Keratinocyte (primary cell): ENCODE measurements around the gene FAM221B. TPM values are rescaled to one million over a fixed set of nuclear protein-coding genes. Genes with fewer than 3 reads are reported as not detected.

Experiments
- DNase-seq: peaks from one replicate; pipeline ENCODE4 v3.0.0-alpha.2; 2011; ENCODE audit warnings: low read depth, missing footprints, low spot score
- FAIRE-seq: peaks from 2 replicates; lab custom pipeline; 2011; peaks lifted over from hg19 to GRCh38; lab: Jason Lieb, UNC
- H2AFZ ChIP-seq: 2 replicates; pipeline ENCODE4 v1.6.0; 2012; ENCODE audit warnings: low read length, control low read depth, inconsistent platforms; ENCODE audit not compliant: control insufficient read depth
- H3K27ac ChIP-seq: 2 replicates; pipeline ENCODE4 v1.5.1; 2011; ENCODE audit warnings: low read length; ENCODE audit not compliant: control insufficient read depth, insufficient read depth
- H3K27me3 ChIP-seq: 3 replicates; pipeline ENCODE4 v1.6.0; 2011; ENCODE audit warnings: low read length; ENCODE audit not compliant: control insufficient read depth, insufficient read depth; ENCODE audit errors: extremely low read depth
- H3K36me3 ChIP-seq, 2 experiments: 2 replicates in 1 of 2; 3 replicates in 1 of 2; pipeline ENCODE4 v1.5.1; 2011; ENCODE audit warnings: low read length in 2 of 2, mild to moderate bottlenecking in 1 of 2; ENCODE audit not compliant: control insufficient read depth in 2 of 2, insufficient read depth in 2 of 2; ENCODE audit errors: extremely low read depth in 1 of 2
- H3K4me1 ChIP-seq: 3 replicates; pipeline ENCODE4 v1.5.1; 2011; ENCODE audit warnings: low read length; ENCODE audit not compliant: control insufficient read depth, insufficient read depth; ENCODE audit errors: extremely low read depth
- H3K4me2 ChIP-seq: 3 replicates; pipeline ENCODE4 v1.6.0; 2011; ENCODE audit warnings: low read depth, low read length; ENCODE audit not compliant: control insufficient read depth, insufficient read depth; ENCODE audit errors: extremely low read depth
- H3K4me3 ChIP-seq, 3 experiments: fragments of 200-600 bp in 1 of 3; sonication (generic) in 1 of 3; 2 replicates in 2 of 3; 3 replicates in 1 of 3; pipeline ENCODE4 v1.5.1; 2011 to 2016; ENCODE audit warnings: low read length in 3 of 3, mild to moderate bottlenecking in 3 of 3, control low read depth in 2 of 3, inconsistent platforms in 1 of 3, low read depth in 1 of 3, mixed read lengths in 1 of 3, mixed run types in 1 of 3, moderate library complexity in 1 of 3; ENCODE audit not compliant: control insufficient read depth in 2 of 3, insufficient read depth in 2 of 3; ENCODE audit errors: extremely low read depth in 1 of 3
- H3K79me2 ChIP-seq: 2 replicates; pipeline ENCODE4 v1.6.0; 2012; ENCODE audit warnings: low read length; ENCODE audit not compliant: control insufficient read depth, insufficient read depth
- H3K9ac ChIP-seq: 3 replicates; pipeline ENCODE4 v1.6.0; 2011; ENCODE audit warnings: low read length; ENCODE audit not compliant: control insufficient read depth, insufficient read depth; ENCODE audit errors: extremely low read depth
- H3K9me1 ChIP-seq: 3 replicates; pipeline ENCODE4 v1.6.0; 2011; ENCODE audit warnings: low read length; ENCODE audit not compliant: control insufficient read depth, insufficient read depth; ENCODE audit errors: extremely low read depth
- H3K9me3 ChIP-seq: 2 replicates; pipeline ENCODE4 v1.5.1; 2012; ENCODE audit warnings: low read depth, low read length; ENCODE audit not compliant: control insufficient read depth
- H4K20me1 ChIP-seq: 3 replicates; pipeline ENCODE4 v1.6.0; 2011; ENCODE audit warnings: low read length; ENCODE audit not compliant: control insufficient read depth, insufficient read depth; ENCODE audit errors: extremely low read depth
- EZH2 ChIP-seq: IDR thresholded peaks from one replicate; pipeline ENCODE4 v1.6.1; 2012; ENCODE audit warnings: inconsistent platforms, mild to moderate bottlenecking, low read length, moderate library complexity
- dilution Hi-C: fragments of 300-500 bp; cut with MboI; formaldehyde crosslinking; loops from one replicate; pipeline ENCODE4 v1.7.0; 2020; ENCODE audit warnings: low sequenced_read_pairs; ENCODE audit not compliant: extremely low pct_ligation_motif_present
- polyA plus RNA-seq, 5 experiments: library from polyadenylated mRNA; depleted of rRNA in 3 of 5; stranded (reverse) in 3 of 5; stranded (forward) in 1 of 5; unstranded in 1 of 5; fragments of >200 nt; gene quantifications; 1 replicate in 1 of 5; 2 replicates in 3 of 5; 3 replicates in 1 of 5; pipeline versions ENCODE4 v1.2.1 to v1.2.3, GENCODE V29; 2011 to 2012; ENCODE audit warnings: missing spikeins in 2 of 5, low read depth in 1 of 5, low replicate concordance in 1 of 5
- TF ChIP-seq, protein P1 (sequence below), 3 experiments: IDR thresholded peaks in 1 of 3; conservative IDR thresholded peaks in 1 of 3; optimal IDR thresholded peaks in 1 of 3; 2 replicates in 2 of 3; 3 replicates in 1 of 3; pipeline versions ENCODE3 to v1.5.1; 2011; ENCODE audit warnings: low read length in 3 of 3, mild to moderate bottlenecking in 3 of 3, moderate library complexity in 2 of 3, control low read depth in 1 of 3, inconsistent platforms in 1 of 3; ENCODE audit not compliant: insufficient read depth in 2 of 3; ENCODE audit errors: extremely low read depth in 1 of 3

FAM221B gene
- polyA plus RNA-seq, 1 donor (not counting 4 experiments of a cell fraction or from before 2014, with no cell fraction given), result not detected

DNA sequence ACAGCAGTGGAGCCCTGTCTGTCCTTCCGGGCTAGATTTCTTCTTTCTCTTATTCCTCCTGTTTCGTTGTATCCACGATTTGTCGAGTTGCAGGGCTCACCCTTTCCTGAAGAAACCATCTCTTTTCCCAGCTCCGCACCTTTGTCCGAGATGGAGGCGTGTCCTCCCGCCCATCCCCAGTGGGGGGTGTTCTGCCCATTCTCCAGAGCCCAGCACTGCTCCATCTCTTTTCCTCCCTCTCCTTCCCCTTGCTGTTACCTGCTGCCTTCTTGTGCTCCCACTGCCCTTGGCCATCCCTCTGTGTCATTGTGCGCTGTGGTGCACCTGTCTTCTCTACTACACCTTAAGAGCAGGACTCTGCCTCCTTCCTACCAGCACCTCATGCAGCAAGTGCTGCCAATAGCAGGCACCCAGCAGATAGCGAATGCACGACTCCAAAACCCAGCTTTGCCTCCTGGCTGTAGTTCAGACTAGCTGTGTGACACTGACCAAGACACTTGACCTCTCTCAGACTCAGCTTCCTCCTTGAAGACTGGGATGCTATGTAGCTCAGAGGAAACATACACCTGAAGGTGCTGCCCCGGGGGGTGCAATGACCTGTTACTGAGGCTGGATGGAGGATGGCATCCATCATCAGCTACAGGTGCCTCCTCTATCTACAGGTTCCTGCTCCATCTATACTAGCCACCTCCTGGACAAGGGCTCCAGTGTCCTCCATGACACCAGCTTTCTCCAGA is 32.8 kb upstream of the FAM221B start:
- Histone ChIP-seq H4K20me1 (no peaks in the 10 kb centered on the region), H3K27me3 (peaks cover 8% of the 10 kb centered on the region), H2AFZ (no peak overlapping the region), H3K9ac (no peak overlapping the region), H3K27ac (no peak overlapping the region), H3K4me3 (no peak overlapping the region), H3K79me2 (no peaks in the 10 kb centered on the region), H3K4me1 (no peaks in the 10 kb centered on the region), H3K9me1 (no peaks in the 10 kb centered on the region), H3K9me3 (no peaks in the 10 kb centered on the region), H3K36me3 (no peaks in the 10 kb centered on the region), H3K4me2 (no peak overlapping the region)
- dilution Hi-C loops, result no loop called here
- no peak for TF ChIP-seq EZH2
- TF ChIP-seq, protein P1, sequence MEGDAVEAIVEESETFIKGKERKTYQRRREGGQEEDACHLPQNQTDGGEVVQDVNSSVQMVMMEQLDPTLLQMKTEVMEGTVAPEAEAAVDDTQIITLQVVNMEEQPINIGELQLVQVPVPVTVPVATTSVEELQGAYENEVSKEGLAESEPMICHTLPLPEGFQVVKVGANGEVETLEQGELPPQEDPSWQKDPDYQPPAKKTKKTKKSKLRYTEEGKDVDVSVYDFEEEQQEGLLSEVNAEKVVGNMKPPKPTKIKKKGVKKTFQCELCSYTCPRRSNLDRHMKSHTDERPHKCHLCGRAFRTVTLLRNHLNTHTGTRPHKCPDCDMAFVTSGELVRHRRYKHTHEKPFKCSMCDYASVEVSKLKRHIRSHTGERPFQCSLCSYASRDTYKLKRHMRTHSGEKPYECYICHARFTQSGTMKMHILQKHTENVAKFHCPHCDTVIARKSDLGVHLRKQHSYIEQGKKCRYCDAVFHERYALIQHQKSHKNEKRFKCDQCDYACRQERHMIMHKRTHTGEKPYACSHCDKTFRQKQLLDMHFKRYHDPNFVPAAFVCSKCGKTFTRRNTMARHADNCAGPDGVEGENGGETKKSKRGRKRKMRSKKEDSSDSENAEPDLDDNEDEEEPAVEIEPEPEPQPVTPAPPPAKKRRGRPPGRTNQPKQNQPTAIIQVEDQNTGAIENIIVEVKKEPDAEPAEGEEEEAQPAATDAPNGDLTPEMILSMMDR (optimal IDR thresholded peaks at IDR 0.05 in 1 of 3, IDR thresholded peaks at IDR 0.05 in 1 of 3, conservative IDR thresholded peaks at IDR 0.05 in 1 of 3; ENCODE audit: extremely low read depth in 1 of 3, insufficient read depth in 2 of 3, low read length in 3 of 3), result no peak
- DNase-seq (no peak), FAIRE-seq (no peak)

DNA sequence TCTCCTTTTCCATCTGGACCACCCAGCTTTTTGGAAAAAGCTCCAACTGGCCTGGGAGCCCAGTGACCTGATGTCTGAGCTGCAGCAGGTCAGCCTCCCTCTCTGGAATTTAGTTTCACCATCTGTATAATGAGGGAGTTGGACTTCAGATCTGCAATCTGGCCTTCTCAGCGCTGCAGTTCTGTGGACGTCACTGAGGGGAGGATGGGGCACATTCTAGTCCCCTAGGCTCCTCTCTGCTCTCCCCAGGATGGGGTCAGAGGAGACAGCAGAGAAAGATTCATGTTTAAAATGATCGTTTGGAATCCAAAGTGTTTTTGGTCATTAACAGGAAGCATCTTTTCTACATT is 31.4 kb upstream of the FAM221B start:
- dilution Hi-C loops, result no loop called here
- H3K4me3 ChIP-seq, result no peak overlapping the region
- FAIRE-seq, result no peak
- H3K79me2 ChIP-seq, result no peaks in the 10 kb centered on the region
- H3K9ac ChIP-seq, result no peak overlapping the region
- H3K4me2 ChIP-seq, result no peak overlapping the region
- TF ChIP-seq EZH2, result no peak
- TF ChIP-seq, protein P1 (optimal IDR thresholded peaks at IDR 0.05 in 1 of 3, IDR thresholded peaks at IDR 0.05 in 1 of 3, conservative IDR thresholded peaks at IDR 0.05 in 1 of 3; ENCODE audit: extremely low read depth in 1 of 3, insufficient read depth in 2 of 3, low read length in 3 of 3), result no peak
- H3K4me1 ChIP-seq, result no peaks in the 10 kb centered on the region
- no peaks in the 10 kb centered on the region for H4K20me1 ChIP-seq
- no peak for DNase-seq
- H3K27ac ChIP-seq, result no peak overlapping the region
- H2AFZ ChIP-seq, result no peak overlapping the region
- H3K9me3 ChIP-seq, result no peaks in the 10 kb centered on the region
- no peaks in the 10 kb centered on the region for H3K36me3 ChIP-seq
- no peaks in the 10 kb centered on the region for H3K9me1 ChIP-seq
- H3K27me3 ChIP-seq, result peaks cover 13% of the 10 kb centered on the region
